GM21717 (cell line): ENCODE results near the gene SOBP.

ENCODE experiments used
- ATAC-seq: cut with Tn5 transposase; IDR thresholded peaks from one replicate; pipeline ENCODE4 v1.9.1; 2021; ENCODE audit warnings: mild to moderate bottlenecking, moderate library complexity; ENCODE audit not compliant: unreplicated experiment

SOBP gene

GRCh38 chr6:107611094-107611810 lies 121.3 kb downstream of the SOBP start:
- no peak for ATAC-seq

GRCh38 chr6:107612762-107613415 lies 123.0 kb downstream of the SOBP start:
- ATAC-seq, result no peak

GRCh38 chr6:107613651-107614379 lies 123.9 kb downstream of the SOBP start:
- no peak for ATAC-seq

GRCh38 chr6:107614828-107615227 lies 124.9 kb downstream of the SOBP start:
- ATAC-seq, result no peak

GRCh38 chr6:107616775-107617174 lies 126.9 kb downstream of the SOBP start:
- no peak for ATAC-seq

GRCh38 chr6:107617341-107617932 lies 127.5 kb downstream of the SOBP start:
- no peak for ATAC-seq

GRCh38 chr6:107618672-107619071 lies 128.8 kb downstream of the SOBP start:
- peak; percentile 97 for ATAC-seq

GRCh38 chr6:107620732-107621131 lies 130.8 kb downstream of the SOBP start:
- no peak for ATAC-seq

- ATAC-seq, result no peak
Measured at GRCh38 chr6:107621229-107621937, 131.5 kb downstream of the SOBP start.

GRCh38 chr6:107622269-107622668 lies 132.4 kb downstream of the SOBP start:
- ATAC-seq, result no peak

GRCh38 chr6:107624050-107624449 lies 134.1 kb downstream of the SOBP start:
- no peak for ATAC-seq

GRCh38 chr6:107624541-107624940 lies 134.6 kb downstream of the SOBP start:
- ATAC-seq, result no peak

- ATAC-seq, result no peak
Measured at GRCh38 chr6:107625264-107625663, 135.3 kb downstream of the SOBP start.

GRCh38 chr6:107626645-107627044 lies 136.7 kb downstream of the SOBP start:
- no peak for ATAC-seq

GRCh38 chr6:107627969-107628368 lies 138.1 kb downstream of the SOBP start:
- no peak for ATAC-seq

GRCh38 chr6:107628878-107629277 lies 139.0 kb downstream of the SOBP start:
- ATAC-seq, result no peak

- no peak for ATAC-seq
Measured at GRCh38 chr6:107629548-107630129, 139.7 kb downstream of the SOBP start.

- ATAC-seq, result no peak
Measured at GRCh38 chr6:107630348-107630977, 140.5 kb downstream of the SOBP start.

GRCh38 chr6:107632381-107633136 lies 142.6 kb downstream of the SOBP start:
- ATAC-seq, result no peak
